ENCODE results near the gene CENPB.

- no peak for TF ChIP-seq POLR2AphosphoS5 (IDR thresholded peaks at IDR 0.05; ENCODE audit: low read depth)
- TF ChIP-seq CTCF (IDR thresholded peaks at IDR 0.05; ENCODE audit: insufficient read depth, low read length): no peak
- no peak for TF ChIP-seq GABPA (IDR thresholded peaks at IDR 0.05; ENCODE audit: low read depth)
- no peak for TF ChIP-seq REST (IDR thresholded peaks at IDR 0.05; ENCODE audit: insufficient replicate concordance, low read depth)
- TF ChIP-seq SPI1 (IDR thresholded peaks at IDR 0.05; ENCODE audit: borderline replicate concordance, low read depth): no peak
Measured at GRCh38 chr20:3820901-3821727, 34.6 kb upstream of the CENPB start.

Measured in HL-60 (cell line).